PC-3 (cell line): ENCODE results near the gene SRGN. TPM values are rescaled to one million over a fixed set of nuclear protein-coding genes. Genes with fewer than 3 reads are reported as not detected.

Experiments
- ATAC-seq: fragments of 200-7000 bp; cut with Tn5 transposase; 2 replicates; pipeline ENCODE4 v1.9.1; 2020; ENCODE audit warnings: mild to moderate bottlenecking, moderate library complexity
- BruUV-seq: library from RNA; stranded (reverse); fragments of 400-500 nt; replicated peaks from 2 replicates; lab custom pipeline; 2021; lab: Mats Ljungman, UMichigan
- CTCF ChIA-PET: fragments of 300-600 bp; sonication (Branson Sonifier 250); formaldehyde crosslinking; loops from one replicate; lab custom pipeline; 2022; ENCODE audit warnings: antibody characterized with exemption; lab: Charles Lee
- POLR2A ChIA-PET: fragments of 300-600 bp; sonication (Branson Sonifier 250); formaldehyde crosslinking; loops from one replicate; lab custom pipeline; 2022; ENCODE audit warnings: antibody characterized with exemption; ENCODE audit not compliant: unreplicated experiment; lab: Charles Lee
- DNase-seq: peaks from one replicate; pipeline ENCODE4 v3.0.0-alpha.2; 2015
- H2AFZ ChIP-seq: fragments of 300-600 bp; sonication (generic); 2 replicates; pipeline ENCODE4 v1.6.0; 2016; ENCODE audit warnings: antibody characterized with exemption, low read length
- H3F3A ChIP-seq: fragments of 300-600 bp; sonication (generic); one replicate; pipeline ENCODE4 v1.6.0; 2017; ENCODE audit warnings: antibody characterized with exemption, low read length, control low read depth, mild to moderate bottlenecking; ENCODE audit not compliant: unreplicated experiment
- H3K27ac ChIP-seq: fragments of 300-600 bp; sonication (generic); 2 replicates; pipeline ENCODE4 v1.5.1; 2016; ENCODE audit warnings: mild to moderate bottlenecking, low read length
- H3K27me3 ChIP-seq: fragments of 300-600 bp; sonication (generic); 2 replicates; pipeline ENCODE4 v1.6.1; 2016; ENCODE audit warnings: low read length, mixed read lengths
- H3K36me3 ChIP-seq: fragments of 300-600 bp; sonication (generic); 2 replicates; pipeline ENCODE4 v1.6.1; 2016; ENCODE audit warnings: low read depth, mixed run types, low read length, mixed read lengths
- H3K4me1 ChIP-seq: fragments of 300-600 bp; sonication (generic); 2 replicates; pipeline ENCODE4 v1.5.1; 2016; ENCODE audit warnings: low read length; ENCODE audit not compliant: insufficient read depth
- H3K4me2 ChIP-seq: fragments of 300-600 bp; sonication (generic); 2 replicates; pipeline ENCODE4 v1.6.0; 2016; ENCODE audit warnings: low read length
- H3K4me3 ChIP-seq: fragments of 300-600 bp; sonication (generic); 2 replicates; pipeline ENCODE4 v1.5.1; 2016; ENCODE audit warnings: mild to moderate bottlenecking, low read length, mixed read lengths
- H3K79me2 ChIP-seq: fragments of 300-600 bp; sonication (generic); 2 replicates; pipeline ENCODE4 v1.6.1; 2017; ENCODE audit warnings: low read length, mixed read lengths
- H3K9ac ChIP-seq: fragments of 300-600 bp; sonication (generic); 2 replicates; pipeline ENCODE4 v1.6.0; 2016; ENCODE audit warnings: mild to moderate bottlenecking, low read length
- H3K9me2 ChIP-seq: fragments of 300-600 bp; sonication (generic); replicated peaks from 2 replicates; pipeline ENCODE4 v1.6.1; 2016; ENCODE audit warnings: mixed run types, low read length, mixed read lengths
- H3K9me3 ChIP-seq: fragments of 300-600 bp; sonication (generic); 2 replicates; pipeline ENCODE4 v1.6.1; 2016; ENCODE audit warnings: low read length, mixed read lengths
- H4K20me1 ChIP-seq: fragments of 300-600 bp; sonication (generic); 2 replicates; pipeline ENCODE4 v1.6.1; 2016; ENCODE audit warnings: low read length, mixed read lengths
- CTCF ChIP-seq: fragments of 300-600 bp; sonication (generic); conservative IDR thresholded peaks from 2 replicates; pipeline ENCODE4 v1.5.1; 2017; ENCODE audit warnings: antibody characterized with exemption, low read depth, mild to moderate bottlenecking, low read length
- EZH2 ChIP-seq: fragments of 300-600 bp; sonication (generic); IDR thresholded peaks from one replicate; pipeline ENCODE4 v1.6.1; 2017; ENCODE audit warnings: antibody characterized with exemption, mild to moderate bottlenecking, low read length; ENCODE audit not compliant: unreplicated experiment
- EZH2phosphoT487 ChIP-seq: fragments of 300-600 bp; sonication (generic); IDR thresholded peaks from 2 replicates; pipeline ENCODE4 v1.6.1; 2018; ENCODE audit warnings: mild to moderate bottlenecking, antibody characterized with exemption, low read length, borderline replicate concordance
- intact Hi-C: fragments of 100-400 bp; cut with micrococcal nuclease; formaldehyde crosslinking; loops from 2 replicates; pipeline ENCODE4 v1.9.0; 2023
- total RNA-seq: library from RNA; depleted of rRNA; stranded (reverse); fragments of >200 nt; gene quantifications from 2 replicates; pipeline ENCODE4 v1.2.3, GENCODE V29; 2014

SRGN gene
- total RNA-seq, 1 experiment from 2014 or later = 422 TPM

- DNase-seq (no peak), ATAC-seq (no peak)
- Histone ChIP-seq H4K20me1 (no peaks in the 10 kb centered on the region), H3K9ac (no peak overlapping the region), H3F3A (no peaks in the 10 kb centered on the region), H3K4me3 (no peak overlapping the region), H3K36me3 (no peaks in the 10 kb centered on the region), H3K79me2 (no peaks in the 10 kb centered on the region), H3K4me2 (no peak overlapping the region), H3K4me1 (no peaks in the 10 kb centered on the region), H3K9me2 (no peaks in the 10 kb centered on the region), H3K27me3 (no peaks in the 10 kb centered on the region), H3K9me3 (no peaks in the 10 kb centered on the region), H3K27ac (no peak overlapping the region), H2AFZ (no peak overlapping the region)
- no peak for TF ChIP-seq CTCF
- TF ChIP-seq EZH2phosphoT487 = no peak
- TF ChIP-seq EZH2 = no peak
- ChIA-PET CTCF (no interaction called here), POLR2A (no interaction called here)
- BruUV-seq = no TSS peak
- intact Hi-C loops = no loop called here
These were observed 14.9 kb upstream of the SRGN start for GRCh38 chr10:69073026-69073425.

GRCh38 chr10:69073736-69074364 is 14.1 kb upstream of the SRGN start:
- intact Hi-C loops = no loop called here
- Histone ChIP-seq H3K9me2 (no peaks in the 10 kb centered on the region), H3K9ac (no peak overlapping the region), H3K27ac (no peak overlapping the region), H3K36me3 (no peaks in the 10 kb centered on the region), H3K4me3 (no peak overlapping the region), H3K4me1 (no peaks in the 10 kb centered on the region), H4K20me1 (no peaks in the 10 kb centered on the region), H2AFZ (no peak overlapping the region), H3K4me2 (no peak overlapping the region), H3F3A (no peaks in the 10 kb centered on the region), H3K27me3 (no peaks in the 10 kb centered on the region), H3K9me3 (no peaks in the 10 kb centered on the region), H3K79me2 (no peaks in the 10 kb centered on the region)
- no TSS peak for BruUV-seq
- DNase-seq (no peak), ATAC-seq (no peak)
- POLR2A ChIA-PET = no interaction called here
- TF ChIP-seq EZH2 (no peak), CTCF (no peak), EZH2phosphoT487 (no peak)
- CTCF ChIA-PET = no interaction called here

DNA sequence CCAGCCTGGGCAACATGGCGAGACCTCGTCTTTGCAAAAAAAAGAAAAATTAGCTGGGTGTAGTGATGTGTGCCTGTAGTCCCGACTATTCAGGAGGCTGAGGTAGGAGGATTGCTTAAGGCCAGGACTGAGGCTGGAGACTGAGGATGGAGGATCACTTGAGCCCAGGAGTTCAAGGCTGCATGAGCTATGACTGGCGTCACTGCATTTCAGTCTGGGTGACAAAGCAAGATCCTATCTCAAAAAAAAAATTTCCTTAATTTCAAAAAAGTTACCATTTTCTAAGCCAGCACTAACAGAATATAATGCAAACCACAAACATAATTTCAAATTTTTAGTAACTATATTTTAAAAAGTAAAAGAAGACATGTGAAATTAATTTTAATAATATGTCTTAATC is 13.4 kb upstream of the SRGN start:
- no peaks in the 10 kb centered on the region for H3K27me3 ChIP-seq
- no peak overlapping the region for H3K4me2 ChIP-seq
- no peak overlapping the region for H2AFZ ChIP-seq
- H4K20me1 ChIP-seq = no peaks in the 10 kb centered on the region
- no peak for ATAC-seq
- ChIA-PET POLR2A (no interaction called here), CTCF (no interaction called here)
- intact Hi-C loops = no loop called here
- H3K9me2 ChIP-seq = no peaks in the 10 kb centered on the region
- no peak overlapping the region for H3K4me3 ChIP-seq
- no peaks in the 10 kb centered on the region for H3F3A ChIP-seq
- no peak for TF ChIP-seq EZH2phosphoT487
- no peak for TF ChIP-seq CTCF
- TF ChIP-seq EZH2 = no peak
- no peaks in the 10 kb centered on the region for H3K36me3 ChIP-seq
- H3K27ac ChIP-seq = no peak overlapping the region
- H3K79me2 ChIP-seq = no peaks in the 10 kb centered on the region
- no peaks in the 10 kb centered on the region for H3K4me1 ChIP-seq
- no peak for DNase-seq
- no peaks in the 10 kb centered on the region for H3K9me3 ChIP-seq
- no peak overlapping the region for H3K9ac ChIP-seq
- BruUV-seq = no TSS peak
